IMR-90 (cell line): ENCODE data around the gene SRPK3. TPM values are rescaled to one million over a fixed set of nuclear protein-coding genes. Genes with fewer than 3 reads are reported as not detected.

ENCODE experiments used
- ATAC-seq: fragments of 200-7000 bp; cut with Tn5 transposase; 2 replicates; pipeline ENCODE4 v1.9.1; 2020; ENCODE audit warnings: low read depth, mild to moderate bottlenecking, moderate library complexity
- BruUV-seq: library from RNA; stranded (reverse); fragments of 400-500 nt; replicated peaks from 2 replicates; lab custom pipeline; 2021; lab: Mats Ljungman, UMichigan
- CTCF ChIA-PET: fragments of 300-600 bp; formaldehyde crosslinking; extraction: SDS; loops from one replicate; lab custom pipeline; 2021; ENCODE audit warnings: antibody characterized with exemption; lab: Yijun Ruan, JAX
- POLR2A ChIA-PET: fragments of 300-600 bp; sonication (Branson Sonifier 250); formaldehyde crosslinking; loops from one replicate; lab custom pipeline; 2022; ENCODE audit warnings: antibody characterized with exemption; ENCODE audit not compliant: unreplicated experiment; lab: Charles Lee
- DNase-seq: peaks from one replicate; pipeline ENCODE4 v3.0.0; 2013
- H2AFZ ChIP-seq: replicated peaks from 2 replicates; pipeline ENCODE3; 2013; ENCODE audit warnings: low read length, mild to moderate bottlenecking; ENCODE audit not compliant: poor library complexity
- H2AK5ac ChIP-seq: 2 replicates; pipeline ENCODE4 v1.6.1; 2013; ENCODE audit warnings: low read depth, low read length, inconsistent platforms
- H2AK9ac ChIP-seq: replicated peaks from 2 replicates; pipeline ENCODE3; 2013; ENCODE audit warnings: mild to moderate bottlenecking, low read depth, low read length, moderate library complexity; ENCODE audit not compliant: poor library complexity
- H2BK120ac ChIP-seq: 2 replicates; pipeline ENCODE4 v1.6.1; 2013; ENCODE audit warnings: low read depth, low read length, inconsistent platforms
- H2BK15ac ChIP-seq: 3 replicates; pipeline ENCODE4 v1.6.1; 2013; ENCODE audit warnings: low read depth, low read length, inconsistent platforms
- H2BK20ac ChIP-seq: 2 replicates; pipeline ENCODE4 v1.6.1; 2013; ENCODE audit warnings: low read depth, mild to moderate bottlenecking, inconsistent platforms, low read length, moderate library complexity
- H2BK5ac ChIP-seq: 2 replicates; pipeline ENCODE4 v1.6.1; 2013; ENCODE audit warnings: mild to moderate bottlenecking, low read depth, low read length, inconsistent platforms; ENCODE audit not compliant: poor library complexity, severe bottlenecking
- H3K14ac ChIP-seq: replicated peaks from 2 replicates; pipeline ENCODE4 v1.6.1; 2013; ENCODE audit warnings: low read depth, low read length, inconsistent platforms
- H3K18ac ChIP-seq: 2 replicates; pipeline ENCODE4 v1.6.1; 2013; ENCODE audit warnings: low read depth, low read length, control low read depth
- H3K23ac ChIP-seq: 2 replicates; pipeline ENCODE4 v1.6.1; 2013; ENCODE audit warnings: low read depth, low read length, inconsistent platforms
- H3K27ac ChIP-seq: 2 replicates; pipeline ENCODE4 v1.5.1; 2013; ENCODE audit warnings: mild to moderate bottlenecking, control low read depth, low read length; ENCODE audit not compliant: insufficient read depth
- H3K27me3 ChIP-seq: 2 replicates; pipeline ENCODE4 v1.6.1; 2013; ENCODE audit warnings: low read length; ENCODE audit not compliant: control insufficient read depth, insufficient read depth
- H3K36me3 ChIP-seq: 2 replicates; pipeline ENCODE4 v1.6.1; 2013; ENCODE audit warnings: low read length, mixed read lengths; ENCODE audit not compliant: control insufficient read depth, insufficient read depth
- H3K4ac ChIP-seq: 2 replicates; pipeline ENCODE4 v1.6.1; 2013; ENCODE audit warnings: low read depth, low read length, inconsistent platforms
- H3K4me1 ChIP-seq: 2 replicates; pipeline ENCODE4 v1.6.1; 2013; ENCODE audit warnings: low read length, mixed read lengths; ENCODE audit not compliant: control insufficient read depth, insufficient read depth
- H3K4me2 ChIP-seq: 2 replicates; pipeline ENCODE4 v1.6.1; 2013; ENCODE audit warnings: low read depth, mild to moderate bottlenecking, control low read depth, low read length, moderate library complexity
- H3K4me3 ChIP-seq: 2 replicates; pipeline ENCODE4 v1.5.1; 2013; ENCODE audit warnings: low read depth, mild to moderate bottlenecking, control low read depth, low read length, moderate library complexity; ENCODE audit not compliant: insufficient read depth
- H3K56ac ChIP-seq: 2 replicates; pipeline ENCODE4 v1.6.1; 2013; ENCODE audit warnings: low read length, inconsistent platforms; ENCODE audit not compliant: insufficient read depth; ENCODE audit errors: extremely low read depth
- H3K79me1 ChIP-seq, 2 experiments: 2 replicates each; pipeline ENCODE4 v1.6.1; 2013; ENCODE audit warnings: low read length in 2 of 2, inconsistent platforms in 1 of 2, low read depth in 1 of 2
- H3K9ac ChIP-seq: 2 replicates; pipeline ENCODE4 v1.6.1; 2013; ENCODE audit warnings: low read depth, low read length, control low read depth
- H3K9me1 ChIP-seq: 2 replicates; pipeline ENCODE4 v1.6.1; 2013; ENCODE audit warnings: low read length, inconsistent platforms; ENCODE audit not compliant: insufficient read depth
- H3K9me3 ChIP-seq: 2 replicates; pipeline ENCODE4 v1.6.1; 2013; ENCODE audit warnings: low read length; ENCODE audit not compliant: control insufficient read depth, insufficient read depth
- H4K20me1 ChIP-seq: 2 replicates; pipeline ENCODE4 v1.6.1; 2013; ENCODE audit warnings: low read length, inconsistent platforms; ENCODE audit not compliant: insufficient read depth
- H4K5ac ChIP-seq: 2 replicates; pipeline ENCODE4 v1.6.1; 2013; ENCODE audit warnings: mild to moderate bottlenecking, low read depth, low read length, control low read depth
- H4K8ac ChIP-seq, 2 experiments: 2 replicates each; pipeline ENCODE4 v1.6.1; 2013; ENCODE audit warnings: low read depth in 2 of 2, low read length in 2 of 2, control low read depth in 1 of 2, inconsistent platforms in 1 of 2
- H4K91ac ChIP-seq: 2 replicates; pipeline ENCODE4 v1.6.1; 2013; ENCODE audit warnings: low read depth, low read length, inconsistent platforms; ENCODE audit not compliant: insufficient read depth
- FOS ChIP-seq: fragments of 150-350 bp; IDR thresholded peaks from 2 replicates; pipeline ENCODE4 v1.6.1; 2016; ENCODE audit warnings: low read depth, low read length
- NFE2L2 ChIP-seq: fragments of 150-350 bp; IDR thresholded peaks from 2 replicates; pipeline ENCODE4 v1.6.1; 2016; ENCODE audit warnings: low read depth, mild to moderate bottlenecking, low read length
- WGBS, 2 experiments: methylation state at CpG; one replicate each; pipeline versions ENCODE4 v1.1.5 to v1.1.7; 2013; ENCODE audit warnings: missing lambda C conversion rate in 2 of 2; ENCODE audit not compliant: insufficient read length in 1 of 2; ENCODE audit errors: extremely low coverage in 2 of 2; 5-methylcytosine and 5-hydroxymethylcytosine counted together
- dilution Hi-C: fragments of 300-500 bp; cut with HindIII; formaldehyde crosslinking; loops from one replicate; pipeline ENCODE4 v1.14.3; 2018; ENCODE audit warnings: low sequenced_read_pairs; ENCODE audit not compliant: unreplicated experiment
- in situ Hi-C: fragments of 300-500 bp; cut with MboI; formaldehyde crosslinking; loops from 3 replicates; pipeline ENCODE4 v1.14.3; 2019; ENCODE audit warnings: low sequenced_read_pairs, inconsistent platforms, mixed read lengths
- intact Hi-C: fragments of 100-400 bp; cut with micrococcal nuclease; formaldehyde crosslinking; loops from 2 replicates; pipeline ENCODE4 v1.10.0; 2022
- polyA plus RNA-seq, 3 experiments: library from polyadenylated mRNA; depleted of rRNA; stranded (reverse); fragments of >200 nt; gene quantifications; 2 replicates each; pipeline ENCODE4 v1.2.3, GENCODE V29; 2012; ENCODE audit warnings: low replicate concordance in 1 of 3
- total RNA-seq: library from RNA; depleted of rRNA; stranded (reverse); fragments of >200 nt; gene quantifications from 2 replicates; pipeline ENCODE4 v1.2.3, GENCODE V29; 2012

The SRPK3 gene
- total and polyA plus RNA-seq, 2 of the 4 experiments (the other 2 are of a cell fraction): 0.36 to 0.70 TPM

- Histone ChIP-seq H4K5ac (no peak overlapping the region), H4K8ac (no peak overlapping the region), H3K56ac (no peak overlapping the region), H3K79me1 (peaks cover 0 to 9% of the 10 kb centered on the region in 2 experiments; a peak in 2 of 4 replicates), H2AK9ac (no peak overlapping the region), H3K4ac (no peak overlapping the region), H2BK15ac (no peak overlapping the region), H4K20me1 (no peaks in the 10 kb centered on the region), H2BK20ac (no peak overlapping the region), H2BK120ac (no peak overlapping the region), H3K9me1 (no peaks in the 10 kb centered on the region), H3K4me1 (peaks cover 10% of the 10 kb centered on the region), H3K27me3 (no peaks in the 10 kb centered on the region), H3K18ac (no peak overlapping the region), H2BK5ac (no peak overlapping the region), H3K4me3 (no peak overlapping the region), H3K9me3 (no peaks in the 10 kb centered on the region; the same call in 1 of the 2 replicates), H3K27ac (no peak overlapping the region), H4K91ac (no peak overlapping the region), H3K36me3 (peaks cover 2% of the 10 kb centered on the region; the same call in 1 of the 2 replicates), H3K23ac (no peak overlapping the region), H2AFZ (no peak overlapping the region), H3K4me2 (no peak overlapping the region), H2AK5ac (no peak overlapping the region), H3K14ac (no peak overlapping the region), H3K9ac (no peak overlapping the region)
- POLR2A ChIA-PET: no interaction called here
- DNase-seq (no peak), ATAC-seq (no peak)
- 92% methylated on average over 12 of the region's 25 CpGs; no CpG with 5 or more reads in 1 of the 2 experiments for whole genome bisulfite sequencing, 2 experiments
- no peak for TF ChIP-seq NFE2L2
- no peak for TF ChIP-seq FOS
- in situ Hi-C loops: loop anchor here (10.0 kb wide), 1 partner anchor 195 kb away; no protein-coding TSS in a partner anchor
- dilution Hi-C loops: no loop called here
- intact Hi-C loops: no loop called here
- CTCF ChIA-PET: no interaction called here
- BruUV-seq: no TSS peak
Observed at GRCh38 chrX:153769865-153770600, 10.8 kb upstream of the SRPK3 start.
